Choroid plexus epithelial cell (primary cell): ENCODE results near the gene TMEM26.

ENCODE experiments used
- DNase-seq: peaks from one replicate; pipeline ENCODE4 v3.0.0-alpha.2; 2010; ENCODE audit warnings: low read depth
- H3K4me3 ChIP-seq: 2 replicates; pipeline ENCODE4 v1.5.1; 2011; ENCODE audit warnings: low read depth, mild to moderate bottlenecking, control low read depth, low read length, moderate library complexity
- CTCF ChIP-seq: conservative IDR thresholded peaks from 2 replicates; pipeline ENCODE4 v1.5.1; 2011; ENCODE audit warnings: low read depth, mild to moderate bottlenecking, control low read depth, inconsistent platforms, low read length, moderate library complexity

Gene TMEM26

GRCh38 chr10:61471491-61471890 lies 18.3 kb upstream of the TMEM26 start:
- no peak overlapping the region for H3K4me3 ChIP-seq
- no peak for TF ChIP-seq CTCF
- DNase-seq = peak; percentile 17

- TF ChIP-seq CTCF = no peak
- DNase-seq = no peak
- H3K4me3 ChIP-seq = no peak overlapping the region
Measured at GRCh38 chr10:61470740-61471139, 17.6 kb upstream of the TMEM26 start.

- peak; percentile 1 for TF ChIP-seq CTCF
- H3K4me3 ChIP-seq = no peak overlapping the region
- DNase-seq = peak; percentile 21
Measured at GRCh38 chr10:61465901-61466632, 12.9 kb upstream of the TMEM26 start.

GRCh38 chr10:61465171-61465496 lies 12.0 kb upstream of the TMEM26 start:
- no peak overlapping the region for H3K4me3 ChIP-seq
- TF ChIP-seq CTCF = peak; percentile 19
- DNase-seq = no peak

GRCh38 chr10:61464461-61465170 lies 11.4 kb upstream of the TMEM26 start:
- H3K4me3 ChIP-seq = no peak overlapping the region
- DNase-seq = peak; percentile 69
- TF ChIP-seq CTCF = no peak

GRCh38 chr10:61463035-61463909 lies 10.1 kb upstream of the TMEM26 start:
- H3K4me3 ChIP-seq = no peak overlapping the region
- TF ChIP-seq CTCF = no peak
- DNase-seq = peak; percentile 77
